ENCODE results near the gene SIX2.

DNA sequence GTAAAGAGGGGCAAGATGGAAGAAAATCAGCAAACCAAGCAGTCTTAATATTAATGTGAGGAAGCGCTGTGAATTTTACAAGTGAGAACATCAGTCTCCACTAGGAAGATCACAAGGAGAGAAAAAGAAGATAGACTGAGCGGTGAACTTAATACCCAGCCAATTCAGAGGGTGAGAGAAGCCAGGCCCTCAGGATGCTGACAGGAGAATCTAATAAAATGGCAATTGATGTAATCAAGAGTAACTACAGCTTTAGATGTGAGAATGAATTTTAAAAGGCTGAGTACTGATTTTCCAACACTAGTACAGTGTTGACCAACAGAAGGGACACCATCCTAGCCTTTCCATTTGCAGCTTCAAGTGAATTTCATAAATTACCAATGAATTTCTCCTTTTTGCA is 35.7 kb upstream of the SIX2 start:
- TF ChIP-seq, protein P1, sequence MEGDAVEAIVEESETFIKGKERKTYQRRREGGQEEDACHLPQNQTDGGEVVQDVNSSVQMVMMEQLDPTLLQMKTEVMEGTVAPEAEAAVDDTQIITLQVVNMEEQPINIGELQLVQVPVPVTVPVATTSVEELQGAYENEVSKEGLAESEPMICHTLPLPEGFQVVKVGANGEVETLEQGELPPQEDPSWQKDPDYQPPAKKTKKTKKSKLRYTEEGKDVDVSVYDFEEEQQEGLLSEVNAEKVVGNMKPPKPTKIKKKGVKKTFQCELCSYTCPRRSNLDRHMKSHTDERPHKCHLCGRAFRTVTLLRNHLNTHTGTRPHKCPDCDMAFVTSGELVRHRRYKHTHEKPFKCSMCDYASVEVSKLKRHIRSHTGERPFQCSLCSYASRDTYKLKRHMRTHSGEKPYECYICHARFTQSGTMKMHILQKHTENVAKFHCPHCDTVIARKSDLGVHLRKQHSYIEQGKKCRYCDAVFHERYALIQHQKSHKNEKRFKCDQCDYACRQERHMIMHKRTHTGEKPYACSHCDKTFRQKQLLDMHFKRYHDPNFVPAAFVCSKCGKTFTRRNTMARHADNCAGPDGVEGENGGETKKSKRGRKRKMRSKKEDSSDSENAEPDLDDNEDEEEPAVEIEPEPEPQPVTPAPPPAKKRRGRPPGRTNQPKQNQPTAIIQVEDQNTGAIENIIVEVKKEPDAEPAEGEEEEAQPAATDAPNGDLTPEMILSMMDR (IDR thresholded peaks at IDR 0.05): no peak
- TF ChIP-seq EZH2 (IDR thresholded peaks at IDR 0.05) (no peak), EZH2phosphoT487 (IDR thresholded peaks at IDR 0.05) (no peak)

Data from neural progenitor cell (in vitro differentiated cells).